COR-L47 (cell line): Measurements from ENCODE around the gene LYSMD4.
A peak's percentile ranks its signal among the peaks of the same experiment; 100 is the strongest.

Experiments used
- DNase-seq: peaks from one replicate; lab custom pipeline; 2025; lab: John Stamatoyannopoulos, UW

Gene LYSMD4

GRCh38 chr15:99731336-99732123 is 1.7 kb downstream of the LYSMD4 start:
- no peak for DNase-seq

GRCh38 chr15:99729920-99730319 is 3.3 kb downstream of the LYSMD4 start:
- peak; percentile 10 for DNase-seq

GRCh38 chr15:99729327-99729726 is 3.9 kb downstream of the LYSMD4 start:
- no peak for DNase-seq

GRCh38 chr15:99728916-99729315 is 4.3 kb downstream of the LYSMD4 start:
- no peak for DNase-seq

- DNase-seq, result no peak
Observed at GRCh38 chr15:99727733-99728132, 5.5 kb downstream of the LYSMD4 start.

GRCh38 chr15:99727330-99727729 is 5.9 kb downstream of the LYSMD4 start:
- DNase-seq, result no peak

GRCh38 chr15:99726333-99726732 is 6.9 kb downstream of the LYSMD4 start:
- no peak for DNase-seq

GRCh38 chr15:99722406-99722805 is 10.8 kb downstream of the LYSMD4 start:
- DNase-seq, result no peak

- no peak for DNase-seq
Observed at GRCh38 chr15:99721896-99722295, 11.3 kb downstream of the LYSMD4 start.

GRCh38 chr15:99721104-99721778 is 12.0 kb downstream of the LYSMD4 start:
- no peak for DNase-seq

- DNase-seq, result no peak
Observed at GRCh38 chr15:99720533-99720932, 12.7 kb downstream of the LYSMD4 start.

GRCh38 chr15:99719096-99719541 is 14.1 kb downstream of the LYSMD4 start:
- DNase-seq, result no peak

- no peak for DNase-seq
Observed at GRCh38 chr15:99718421-99718820, 14.8 kb downstream of the LYSMD4 start.

- DNase-seq, result no peak
Observed at GRCh38 chr15:99717161-99718009, 15.9 kb downstream of the LYSMD4 start.

- no peak for DNase-seq
Observed at GRCh38 chr15:99716540-99717095, 16.6 kb downstream of the LYSMD4 start.

- DNase-seq, result no peak
Observed at GRCh38 chr15:99712415-99712814, 20.8 kb downstream of the LYSMD4 start.

- no peak for DNase-seq
Observed at GRCh38 chr15:99711625-99712024, 21.6 kb downstream of the LYSMD4 start.

GRCh38 chr15:99709243-99709986 is 23.8 kb downstream of the LYSMD4 start:
- DNase-seq, result no peak

- no peak for DNase-seq
Observed at GRCh38 chr15:99708563-99708962, 24.7 kb downstream of the LYSMD4 start.

- no peak for DNase-seq
Observed at GRCh38 chr15:99707473-99708270, 25.6 kb downstream of the LYSMD4 start.
